Subcutaneous abdominal adipose tissue (tissue), 5 donors: Measurements from ENCODE around the gene ENTPD2.
"Not testable (repeated sequence)": the region's sequence is repeated elsewhere in the genome, so short reads cannot be mapped to it uniquely, and the experiment has no call there.

Experiments
- H3K27ac ChIP-seq: one replicate; pipeline ENCODE4 v1.7.0; 2013; ENCODE audit warnings: low read depth, mild to moderate bottlenecking, inconsistent platforms, low read length, moderate library complexity
- H3K27me3 ChIP-seq, 5 donors: one replicate each; pipeline ENCODE4 v1.7.0; 2013; ENCODE audit warnings: low read length in 5 of 5, inconsistent platforms in 1 of 5; ENCODE audit not compliant: control insufficient read depth in 5 of 5, insufficient read depth in 4 of 5
- H3K36me3 ChIP-seq, 5 donors: one replicate each; pipeline ENCODE4 v1.7.0; 2013; ENCODE audit warnings: low read length in 5 of 5; ENCODE audit not compliant: control insufficient read depth in 5 of 5, insufficient read depth in 5 of 5
- H3K4me1 ChIP-seq, 5 donors: one replicate each; pipeline ENCODE4 v1.7.0; 2013; ENCODE audit warnings: low read length in 5 of 5, mild to moderate bottlenecking in 3 of 5, moderate library complexity in 1 of 5; ENCODE audit not compliant: control insufficient read depth in 5 of 5, insufficient read depth in 5 of 5
- H3K4me3 ChIP-seq, 5 donors: one replicate each; pipeline ENCODE4 v1.7.0; 2013; ENCODE audit warnings: low read length in 5 of 5, low read depth in 1 of 5
- H3K9ac ChIP-seq, 5 donors: one replicate each; pipeline ENCODE4 v1.7.0; 2013; ENCODE audit warnings: low read length in 5 of 5, mild to moderate bottlenecking in 4 of 5, moderate library complexity in 3 of 5
- H3K9me3 ChIP-seq, 5 donors: one replicate each; pipeline ENCODE4 v1.7.0; 2013; ENCODE audit warnings: low read length in 5 of 5; ENCODE audit not compliant: control insufficient read depth in 5 of 5
- donor health status: healthy.
- donor health status: healthy.
- donor health status: healthy.
- donor health status: healthy.
- donor health status: healthy.

Gene ENTPD2

GRCh38 chr9:137037035-137037434 is 16.8 kb downstream of the ENTPD2 start:
- Histone ChIP-seq H3K4me3 (no peak overlapping the region), H3K9ac (no peak overlapping the region), H3K4me1 (peaks cover 0 to 38% (median 15%) of the 10 kb centered on the region in 5 donors), H3K27me3 (peaks cover 0 to 3% (median 0%) of the 10 kb centered on the region in 5 donors), H3K27ac (no peak overlapping the region), H3K9me3 (no peaks in the 10 kb centered on the region), H3K36me3 (peaks cover 0 to 37% (median 14%) of the 10 kb centered on the region in 5 donors)

DNA sequence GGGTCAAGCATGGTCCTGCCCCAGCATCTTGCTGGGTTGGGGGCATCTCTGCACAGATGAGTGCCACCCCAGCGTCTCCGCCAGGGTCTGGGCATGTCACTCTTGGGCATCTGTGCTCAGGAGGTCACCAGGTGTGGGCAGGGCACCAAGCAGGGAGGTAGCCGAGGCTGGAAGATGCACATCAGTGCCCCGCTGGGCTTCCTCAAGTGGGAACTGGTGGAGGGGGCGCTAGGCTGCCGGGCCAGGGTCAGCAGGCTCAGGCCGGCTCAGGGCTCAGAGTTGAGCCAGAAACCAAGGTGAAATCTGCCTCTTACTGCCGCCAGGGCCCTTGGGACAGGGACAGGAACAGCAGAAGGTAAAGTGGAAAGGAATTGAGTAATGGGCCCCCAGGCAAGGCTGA is 17.9 kb downstream of the ENTPD2 start:
- H3K36me3 ChIP-seq, result peaks cover 0 to 31% (median 14%) of the 10 kb centered on the region in 5 donors
- H3K4me3 ChIP-seq, result no peak overlapping the region
- H3K27me3 ChIP-seq, result peaks cover 0 to 3% (median 0%) of the 10 kb centered on the region in 5 donors
- H3K4me1 ChIP-seq, result peaks cover 0 to 38% (median 16%) of the 10 kb centered on the region in 5 donors
- H3K9ac ChIP-seq, result no peak overlapping the region
- no peak overlapping the region for H3K27ac ChIP-seq
- H3K9me3 ChIP-seq, result no peaks in the 10 kb centered on the region

DNA sequence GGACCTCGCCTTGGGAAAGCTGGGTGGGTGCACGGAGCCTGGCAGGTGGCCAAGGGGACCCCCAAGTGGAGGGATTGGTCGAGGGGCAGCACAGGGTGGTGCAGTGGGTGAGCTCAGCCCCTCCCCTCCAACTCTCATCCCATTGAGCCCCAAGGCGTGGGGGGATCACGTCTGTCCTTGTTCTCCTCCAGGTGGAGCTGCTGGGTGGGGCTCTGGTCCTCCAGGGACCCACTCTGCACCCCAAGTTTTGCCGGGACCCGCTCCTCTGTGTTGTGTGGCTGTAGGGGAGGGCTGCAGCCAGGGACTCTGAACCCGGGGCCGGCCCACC is 18.4 kb downstream of the ENTPD2 start:
- Histone ChIP-seq H3K9me3 (no peaks in the 10 kb centered on the region), H3K4me3 (no peak overlapping the region), H3K36me3 (peaks cover 0 to 27% (median 12%) of the 10 kb centered on the region in 5 donors), H3K4me1 (peaks cover 0 to 38% (median 21%) of the 10 kb centered on the region in 5 donors), H3K9ac (no peak overlapping the region), H3K27ac (no peak overlapping the region), H3K27me3 (peaks cover 0 to 2% (median 0%) of the 10 kb centered on the region in 5 donors)

DNA sequence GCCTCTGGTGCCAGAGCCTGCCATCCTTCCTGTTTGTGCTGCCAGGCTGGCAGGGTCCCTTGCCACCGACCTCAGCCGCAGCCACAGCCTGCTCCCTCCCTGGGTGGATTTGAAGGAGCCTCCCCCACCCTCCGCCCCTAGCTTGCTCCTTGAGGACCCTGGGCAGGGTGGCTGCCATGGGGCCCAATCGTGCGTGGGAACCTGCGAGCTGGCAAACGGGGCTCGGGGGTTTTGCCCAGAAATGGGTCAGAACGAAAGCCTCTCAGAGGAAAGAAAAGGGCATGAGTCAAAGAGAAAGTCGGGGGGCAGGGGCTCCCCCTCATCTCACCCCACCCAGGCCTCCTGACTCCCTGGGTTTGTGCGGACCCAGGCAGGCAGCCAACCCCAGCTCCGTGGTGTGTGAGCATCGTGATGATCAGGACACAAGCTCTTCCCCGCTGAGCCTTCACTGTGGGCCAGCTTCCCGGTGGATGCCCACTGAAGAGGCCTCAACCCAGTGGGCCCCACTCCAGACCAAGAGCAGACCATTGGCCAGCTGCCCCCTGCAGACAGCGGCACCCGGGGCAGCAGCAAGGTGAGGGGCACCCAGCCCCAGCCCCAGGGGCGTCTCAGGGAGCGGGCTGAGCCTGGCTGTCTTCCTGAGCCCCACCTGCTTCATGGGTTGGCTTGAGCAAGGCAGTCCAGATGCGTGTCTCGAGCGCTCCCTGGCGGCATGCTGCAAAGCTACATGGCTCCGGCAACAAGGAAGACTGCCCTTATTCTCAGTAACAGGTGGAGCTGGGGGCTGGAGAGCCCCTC is 19.0 kb downstream of the ENTPD2 start:
- peak overlapping the region in 1 of 5 donors; percentile 25 for H3K9ac ChIP-seq
- H3K27ac ChIP-seq, result no peak overlapping the region
- H3K4me3 ChIP-seq, result no peak overlapping the region
- peaks cover 0 to 22% (median 10%) of the 10 kb centered on the region in 5 donors for H3K36me3 ChIP-seq
- H3K27me3 ChIP-seq, result no peaks in the 10 kb centered on the region
- peaks cover 0 to 42% (median 25%) of the 10 kb centered on the region in 5 donors for H3K4me1 ChIP-seq
- no peaks in the 10 kb centered on the region for H3K9me3 ChIP-seq

- H3K36me3 ChIP-seq, result peaks cover 0 to 15% (median 6%) of the 10 kb centered on the region in 5 donors
- peaks cover 0 to 48% (median 30%) of the 10 kb centered on the region in 5 donors for H3K4me1 ChIP-seq
- H3K27ac ChIP-seq, result no peak overlapping the region
- peak overlapping the region in 1 of 5 donors; percentile 45 for H3K4me3 ChIP-seq
- no peaks in the 10 kb centered on the region for H3K27me3 ChIP-seq
- no peak overlapping the region for H3K9ac ChIP-seq
- no peaks in the 10 kb centered on the region for H3K9me3 ChIP-seq
Measured at GRCh38 chr9:137034039-137034708, 19.7 kb downstream of the ENTPD2 start.

DNA sequence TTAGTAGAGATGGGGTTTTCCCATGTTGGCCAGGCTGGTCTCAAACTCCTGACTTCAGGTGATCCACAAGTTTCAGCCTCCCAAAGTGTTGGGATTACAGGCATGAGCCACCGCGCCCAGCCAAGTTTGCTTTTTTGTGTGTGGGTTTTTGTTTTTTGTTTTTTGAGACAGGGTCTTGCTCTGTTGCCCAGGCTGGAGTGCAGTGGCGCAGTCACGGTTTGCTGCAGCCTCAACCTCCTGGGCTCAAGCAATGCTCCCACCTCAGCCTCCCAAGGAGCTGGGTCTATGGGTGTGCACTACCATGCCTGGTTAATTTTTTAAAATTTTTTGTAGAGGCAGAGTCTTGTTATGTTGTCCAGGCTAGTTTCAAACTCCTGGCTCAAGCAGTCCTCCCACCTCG is 20.4 kb downstream of the ENTPD2 start:
- H3K9ac ChIP-seq, H3K27ac ChIP-seq, H3K9me3 ChIP-seq, H3K27me3 ChIP-seq, H3K36me3 ChIP-seq: not testable (repeated sequence)
- Histone ChIP-seq H3K4me3 (peak overlapping the region in 2 of 5 donors; percentile 22 to 45), H3K4me1 (peaks cover 0 to 55% (median 37%) of the 10 kb centered on the region in 5 donors)

- peaks cover 0 to 8% (median 0%) of the 10 kb centered on the region in 5 donors for H3K36me3 ChIP-seq
- peak overlapping the region in 2 of 5 donors; percentile 26 to 41 for H3K9ac ChIP-seq
- H3K27ac ChIP-seq, result no peak overlapping the region
- H3K27me3 ChIP-seq, result no peaks in the 10 kb centered on the region
- H3K4me1 ChIP-seq, result peaks cover 0 to 58% (median 39%) of the 10 kb centered on the region in 5 donors
- no peaks in the 10 kb centered on the region for H3K9me3 ChIP-seq
- peak overlapping the region in 4 of 5 donors; percentile 5 to 48 (median 26) for H3K4me3 ChIP-seq
Measured at GRCh38 chr9:137032858-137033257, 21.0 kb downstream of the ENTPD2 start.

DNA sequence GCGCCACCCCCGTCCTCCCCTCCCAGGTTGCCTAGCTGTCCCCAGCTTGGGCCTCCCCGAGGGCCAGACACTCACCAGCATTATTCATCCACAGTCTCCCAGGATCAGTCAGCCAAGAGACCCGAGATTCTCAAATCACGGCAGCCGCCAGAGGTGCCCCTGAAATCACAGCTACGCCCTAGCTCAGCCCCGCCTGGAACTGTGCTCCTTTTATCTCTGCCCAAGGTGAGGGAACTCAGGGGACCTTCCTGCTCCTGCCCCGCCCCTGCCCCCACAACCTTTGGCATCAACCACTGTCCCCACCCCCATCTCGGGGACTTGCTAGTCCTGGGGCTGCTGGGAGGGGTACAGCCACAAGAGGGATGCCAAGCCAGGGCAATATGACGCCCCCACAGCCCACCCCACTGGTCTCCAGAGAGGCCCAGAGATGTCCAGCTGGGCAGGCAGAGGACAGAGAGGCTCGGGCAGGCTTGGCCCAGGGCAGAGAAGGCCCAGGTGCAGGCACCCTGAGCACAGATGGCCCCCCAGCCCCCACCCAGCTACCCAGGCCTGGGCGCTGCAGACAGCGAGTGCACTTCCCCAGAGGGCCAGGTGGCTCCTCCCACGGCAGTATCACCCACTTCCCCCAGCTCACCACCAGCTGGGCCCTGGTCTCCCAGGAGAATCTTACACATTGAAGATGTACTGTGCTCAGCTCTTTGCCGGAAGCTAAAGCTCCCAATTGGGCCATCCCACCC is 21.8 kb downstream of the ENTPD2 start, which contains the start of gene FUT7:
FUT7 (minus strand) TSS at position 185 of the 737 bp plus-strand sequence; CDS start at position 88, 97 bp downstream.
- peaks cover 3 to 64% (median 45%) of the 10 kb centered on the region in 5 donors for H3K4me1 ChIP-seq
- peak within 1 kb of the TSS in 3 of 5 donors; percentile 5 to 45 (median 6) for H3K4me3 ChIP-seq
- H3K27ac ChIP-seq, result no peak within 1 kb of the TSS
- no peaks in the 10 kb centered on the region for H3K27me3 ChIP-seq
- H3K9ac ChIP-seq, result peak within 1 kb of the TSS in 2 of 5 donors; percentile 26 to 41
- no peaks in the 10 kb centered on the region for H3K9me3 ChIP-seq
- peaks cover 0 to 2% (median 0%) of the 10 kb centered on the region in 5 donors for H3K36me3 ChIP-seq

DNA sequence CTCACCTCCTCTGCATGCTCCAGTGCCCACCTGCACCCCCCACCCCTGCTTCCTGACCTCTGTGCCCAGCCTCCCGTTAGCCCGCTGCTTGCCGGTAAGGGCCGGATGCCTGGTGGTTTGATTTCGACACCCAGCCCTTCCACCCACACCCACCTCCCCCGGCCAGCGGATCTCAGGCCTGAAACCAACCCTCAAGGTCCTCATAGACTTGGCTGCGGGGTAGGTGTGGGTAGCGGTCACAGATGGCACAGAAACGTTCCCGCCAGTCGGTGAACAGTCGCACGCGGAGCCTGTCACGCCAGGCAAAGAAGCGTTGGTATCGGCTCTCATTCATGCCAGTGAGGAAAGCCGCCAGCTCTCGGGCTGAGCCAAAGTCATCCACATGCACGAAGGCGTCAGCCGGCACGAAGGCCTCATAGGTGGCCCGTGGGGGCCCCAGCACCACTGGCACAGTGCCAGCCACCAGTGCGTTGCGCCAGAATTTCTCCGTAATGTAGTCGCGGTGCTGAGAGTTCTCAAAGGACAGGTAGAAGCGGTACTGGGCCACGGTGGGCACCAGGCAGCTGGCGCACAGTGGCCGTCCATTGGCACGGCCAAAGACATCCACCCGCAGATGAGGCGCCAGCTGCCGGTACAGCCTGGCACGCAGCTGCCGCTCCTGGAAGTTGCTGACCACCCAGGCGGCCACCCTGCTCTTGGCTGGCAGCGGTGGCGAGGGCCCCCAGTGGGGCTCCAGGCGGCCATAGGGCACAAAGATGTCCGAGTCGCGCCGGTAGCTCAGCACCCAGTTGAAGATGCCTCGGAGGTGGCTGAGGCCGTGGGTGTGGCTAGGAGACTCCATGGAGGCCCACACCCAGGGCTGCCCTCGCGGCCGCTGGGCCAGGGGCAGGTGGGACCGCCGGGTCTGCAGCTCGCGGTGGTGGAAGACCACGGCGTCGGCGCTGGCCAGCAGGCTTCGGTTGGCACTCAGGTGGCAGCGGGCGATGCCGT is 23.0 kb downstream of the ENTPD2 start:
- H3K27me3 ChIP-seq, result no peaks in the 10 kb centered on the region
- H3K36me3 ChIP-seq, result no peaks in the 10 kb centered on the region
- H3K4me1 ChIP-seq, result peaks cover 4 to 76% (median 58%) of the 10 kb centered on the region in 5 donors
- no peaks in the 10 kb centered on the region for H3K9me3 ChIP-seq
- H3K9ac ChIP-seq, result no peak overlapping the region
- no peak overlapping the region for H3K27ac ChIP-seq
- no peak overlapping the region for H3K4me3 ChIP-seq
